Putamen (tissue), 1 donor: ENCODE measurements around the gene SUPT3H.
"Not testable (repeated sequence)": the region's sequence is repeated elsewhere in the genome, so short reads cannot be mapped to it uniquely, and the experiment has no call there.

Experiments
- DNase-seq: peaks from one replicate; pipeline ENCODE4 v3.0.0-alpha.2; 2016; ENCODE audit warnings: low spot score

SUPT3H gene

DNA sequence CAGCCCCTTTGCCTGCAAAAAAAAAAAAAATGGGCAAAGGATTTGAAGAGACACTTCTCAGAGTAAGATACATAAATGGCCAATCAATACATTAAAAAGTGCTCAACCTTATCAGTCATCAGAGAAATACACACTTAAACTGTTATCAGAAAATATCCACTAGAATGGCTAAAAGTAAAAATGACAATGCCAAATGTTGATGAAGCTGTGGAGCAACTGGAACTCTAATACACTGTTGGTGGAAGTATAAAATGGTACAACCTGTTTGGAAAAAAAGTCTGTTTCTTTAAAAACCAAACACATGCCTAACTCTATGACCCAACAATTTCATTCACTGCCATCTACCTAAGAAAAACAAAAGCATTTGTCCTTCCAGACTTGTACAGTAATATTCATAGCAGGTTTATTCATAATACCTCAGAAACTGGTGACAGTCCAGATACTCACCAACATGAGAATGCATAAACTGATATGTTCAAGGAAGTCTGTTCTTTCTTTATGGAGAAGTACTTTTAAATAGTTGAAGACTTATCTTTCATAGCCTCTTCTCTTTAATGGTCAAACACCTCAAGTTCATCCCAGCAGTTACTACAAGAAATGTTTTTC lies 428.0 kb downstream of the SUPT3H start:
- DNase-seq = no peak

DNA sequence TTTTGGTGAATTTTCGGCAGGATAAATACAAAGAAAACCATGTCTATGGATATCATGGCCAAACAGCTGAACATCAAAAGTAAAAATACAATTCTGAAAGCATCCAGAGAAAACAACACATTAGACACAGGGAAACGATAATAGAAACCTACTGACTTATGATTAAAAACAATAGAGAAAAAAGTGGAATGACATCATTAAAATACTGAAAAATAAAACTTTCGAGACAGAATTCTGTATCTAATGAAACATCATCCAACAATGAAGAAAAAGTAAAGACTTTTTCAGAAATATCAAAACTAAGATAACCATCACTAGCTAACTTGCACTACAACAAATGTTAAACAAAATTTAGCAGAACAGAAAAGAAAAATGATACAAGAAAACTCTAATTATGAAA lies 434.2 kb downstream of the SUPT3H start:
- no peak for DNase-seq

DNA sequence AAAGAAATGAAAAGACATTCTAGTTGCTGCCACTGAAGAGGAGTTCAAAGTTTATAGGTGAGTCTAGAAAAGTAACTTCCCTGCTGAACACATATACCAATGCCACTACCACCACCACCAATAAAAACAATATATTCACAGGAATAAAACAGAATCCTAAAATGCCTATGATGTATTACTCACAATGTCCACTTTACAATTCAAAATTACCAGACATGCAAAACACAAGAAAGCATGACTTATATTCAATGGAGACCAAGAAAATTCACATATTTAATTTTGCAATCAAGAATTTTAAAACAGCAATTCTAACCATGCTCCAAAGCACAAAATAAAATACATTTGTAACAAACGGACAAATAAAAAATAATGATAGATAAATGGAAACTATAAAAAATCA lies 434.9 kb downstream of the SUPT3H start:
- no peak for DNase-seq

DNA sequence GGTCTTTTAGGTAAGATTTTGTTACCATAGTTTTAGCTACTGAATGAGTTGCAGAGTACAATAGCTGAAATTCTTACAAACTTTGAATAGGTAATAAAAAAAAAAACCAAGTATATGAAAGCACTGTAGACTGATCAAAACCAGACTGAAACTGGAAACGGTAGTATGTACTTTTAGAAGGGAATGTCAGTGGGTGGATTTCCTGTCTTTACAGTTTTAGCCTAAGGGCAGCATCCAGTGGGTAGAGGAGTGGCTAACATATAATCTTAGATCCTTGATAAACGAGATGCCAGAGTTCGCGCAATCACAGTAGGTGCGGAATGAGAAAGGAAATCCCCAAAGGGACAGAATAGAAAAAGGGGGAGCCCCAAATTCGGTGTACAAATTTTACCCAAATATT lies 435.5 kb downstream of the SUPT3H start:
- no peak for DNase-seq

DNA sequence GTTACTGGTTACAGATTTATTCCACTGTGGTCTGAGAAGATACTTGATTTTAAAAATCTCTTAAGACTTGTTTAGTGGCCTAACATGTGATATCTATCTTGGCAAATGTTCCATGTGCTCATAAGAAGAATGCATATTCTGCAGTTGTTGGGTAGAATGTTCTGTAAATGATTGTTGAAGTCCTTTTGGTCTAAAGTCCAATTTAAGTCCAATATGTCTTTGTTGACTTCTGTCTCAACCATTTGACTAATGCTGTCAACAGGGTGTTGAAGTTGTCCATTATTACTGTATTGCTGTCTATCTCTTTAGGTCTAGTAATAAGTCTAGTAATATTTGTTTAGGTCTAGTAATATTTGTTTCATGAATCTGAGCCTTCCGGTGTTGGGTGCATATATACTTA lies 437.4 kb downstream of the SUPT3H start:
- no peak for DNase-seq

DNA sequence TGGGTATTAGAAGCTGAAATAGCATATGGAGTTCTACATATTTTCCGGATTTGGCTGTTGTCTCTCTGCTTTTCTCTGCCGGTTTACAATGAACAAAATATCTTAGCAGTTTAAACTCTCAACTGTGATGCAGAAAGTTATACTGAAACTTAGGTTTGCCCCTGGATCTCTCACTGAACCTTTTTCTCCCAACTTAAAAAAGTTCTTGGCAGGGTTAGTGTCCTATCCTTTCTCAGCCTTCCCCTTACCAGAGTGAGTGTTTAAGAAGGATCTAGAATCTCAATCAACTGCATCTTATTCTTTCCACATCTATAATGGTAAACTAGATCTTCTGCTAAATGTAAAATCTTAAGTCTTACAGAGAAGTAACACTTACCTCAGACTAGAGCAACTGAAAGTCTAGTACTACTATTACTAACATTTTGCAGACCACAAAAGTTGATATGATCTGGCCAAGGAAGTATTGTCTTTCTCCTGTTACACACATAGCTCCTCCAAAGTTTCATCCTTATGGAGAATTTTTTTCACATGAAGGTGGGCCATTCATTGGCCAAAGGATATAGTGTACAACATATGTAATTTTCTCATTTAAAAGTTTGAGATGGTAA lies 441.9 kb downstream of the SUPT3H start:
- DNase-seq = no peak

DNA sequence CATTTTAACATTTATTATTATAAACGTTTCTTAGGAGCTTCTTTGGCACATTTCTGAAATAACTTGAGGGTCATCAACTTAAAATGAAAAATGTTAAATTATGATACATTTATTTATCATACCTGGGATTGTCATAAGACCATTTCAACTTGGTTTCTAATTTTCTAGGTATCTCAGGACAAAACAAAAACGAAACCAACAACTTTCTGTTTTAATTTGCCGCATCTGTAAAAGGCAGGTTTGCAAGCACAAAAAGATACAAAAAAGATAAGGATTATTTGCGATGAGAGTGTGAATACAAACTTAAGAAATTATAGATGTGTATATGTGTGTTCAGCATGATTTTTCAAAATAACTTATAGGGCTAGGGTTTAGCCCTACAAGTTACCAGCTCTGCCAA lies 444.6 kb downstream of the SUPT3H start:
- DNase-seq = no peak

DNA sequence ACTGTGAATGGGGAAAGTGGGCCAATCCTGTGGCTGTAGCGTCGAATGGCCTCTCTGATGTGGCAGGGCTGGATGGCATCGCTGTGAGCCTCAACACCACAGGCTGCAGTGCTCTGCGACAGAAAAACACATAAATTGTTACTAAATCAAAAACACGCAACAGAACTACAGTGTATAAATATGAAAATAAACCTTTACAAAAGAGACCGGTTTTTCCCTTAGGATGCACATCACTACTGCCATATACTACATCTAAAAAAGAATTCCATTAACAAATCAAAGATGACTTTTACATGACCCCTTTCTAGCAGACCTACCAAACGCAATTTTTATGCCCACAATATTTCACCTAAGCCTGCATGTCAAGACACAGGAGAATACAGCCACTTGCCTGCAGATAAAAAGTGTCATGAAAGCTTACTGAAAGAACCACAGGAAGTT lies 445.1 kb downstream of the SUPT3H start:
- DNase-seq = no peak

DNA sequence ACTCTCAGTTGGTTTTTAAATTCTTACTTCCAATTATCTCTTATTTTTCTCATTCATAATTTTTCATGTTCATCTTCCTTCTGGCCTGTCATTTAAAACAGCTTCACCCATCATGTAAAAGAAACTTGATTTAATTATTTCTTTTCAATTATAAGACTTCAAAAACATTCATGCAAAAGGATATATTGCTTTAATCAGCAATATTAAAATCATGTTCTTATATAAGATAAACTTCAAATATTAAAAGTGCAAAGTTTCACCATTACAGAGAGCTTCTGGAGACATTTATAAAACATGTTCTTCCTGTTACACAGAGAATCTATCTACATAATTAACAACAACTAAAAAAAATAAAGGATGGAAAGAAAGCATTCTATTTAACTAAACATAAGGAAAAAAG lies 446.3 kb downstream of the SUPT3H start:
- DNase-seq = no peak

DNA sequence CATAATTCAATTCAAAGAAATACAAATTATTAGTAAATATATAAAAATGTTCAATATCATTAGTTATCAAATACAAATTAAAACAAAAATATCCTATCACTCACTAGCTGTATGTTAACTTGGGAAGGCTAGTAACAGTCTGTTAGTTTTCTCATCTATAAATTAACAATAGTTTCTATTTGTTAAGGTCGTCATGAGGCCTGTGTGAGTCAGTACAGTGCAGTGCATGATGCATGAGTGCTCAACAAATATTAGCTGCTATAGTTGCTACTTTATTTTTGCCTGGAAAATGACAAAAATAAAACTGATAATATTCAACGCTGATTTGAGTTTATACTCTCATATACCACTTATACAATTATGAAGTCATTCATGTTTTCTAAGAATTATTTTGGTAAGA lies 451.2 kb downstream of the SUPT3H start:
- DNase-seq = no peak

DNA sequence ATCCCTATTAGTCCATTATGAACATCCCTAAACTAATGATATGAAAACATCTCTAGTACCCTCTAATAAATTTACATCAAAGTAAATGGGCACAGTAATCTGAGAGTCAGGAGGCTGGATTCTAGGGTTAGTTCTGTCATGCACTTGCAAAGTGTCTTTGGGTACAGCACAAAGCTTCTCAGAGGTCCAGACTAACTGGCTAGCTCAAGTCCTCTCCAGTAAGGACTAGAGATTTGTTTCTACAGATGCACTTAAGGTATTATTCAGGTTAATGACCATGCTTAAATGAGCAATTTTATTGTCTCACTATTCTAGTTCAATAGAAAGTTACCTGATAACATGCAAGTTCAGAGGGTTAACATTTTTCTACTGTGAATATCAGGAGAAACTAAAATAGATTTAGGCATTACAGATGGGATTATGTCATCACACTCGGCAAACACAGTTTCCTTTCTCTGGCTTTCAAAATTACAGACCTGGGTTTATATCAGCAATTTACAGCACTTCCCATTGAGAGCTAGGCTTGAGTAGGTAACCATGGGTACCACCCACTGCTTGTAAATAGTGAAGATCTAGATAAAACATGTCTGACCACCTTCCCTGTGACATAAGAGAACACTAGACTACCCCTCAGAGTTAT lies 452.5 kb downstream of the SUPT3H start:
- no peak for DNase-seq

DNA sequence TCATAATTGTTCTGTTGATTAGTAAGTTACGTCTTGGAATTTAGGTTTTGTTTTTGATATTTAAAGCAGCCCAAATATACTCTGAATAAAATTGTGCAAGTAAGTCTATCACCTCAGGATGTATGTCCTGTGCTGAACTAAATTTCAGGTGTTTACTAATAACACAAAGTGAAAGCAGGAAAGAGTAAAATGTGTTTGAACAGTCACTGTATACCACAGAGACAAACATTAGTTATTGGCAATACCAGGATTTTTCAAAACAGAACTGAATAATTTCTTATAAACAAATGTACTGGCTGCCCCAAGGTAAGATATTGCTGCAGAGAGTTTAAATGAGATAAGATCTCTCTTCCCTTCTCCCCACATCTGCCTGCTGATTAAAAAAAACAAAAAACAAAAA lies 454.3 kb downstream of the SUPT3H start:
- DNase-seq = no peak

DNA sequence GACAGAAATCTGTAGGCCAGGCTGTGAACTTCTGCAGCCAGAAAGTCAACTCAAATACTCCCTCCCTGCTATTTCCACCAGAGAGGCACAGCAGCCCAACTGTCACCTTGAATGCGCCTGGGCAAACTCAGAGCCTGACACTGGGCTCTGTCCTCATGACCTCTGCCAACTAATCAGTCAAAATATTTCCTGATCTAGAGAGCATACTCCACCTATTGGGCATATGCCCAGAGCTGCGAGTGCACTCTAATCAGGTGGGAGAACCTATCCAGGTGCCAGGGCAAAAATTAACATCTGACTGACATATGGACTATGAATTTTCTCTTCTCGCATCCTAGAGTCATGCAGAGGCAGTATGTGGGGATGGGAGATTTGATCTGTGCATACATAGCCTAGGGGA lies 455.9 kb downstream of the SUPT3H start:
- no peak for DNase-seq

DNA sequence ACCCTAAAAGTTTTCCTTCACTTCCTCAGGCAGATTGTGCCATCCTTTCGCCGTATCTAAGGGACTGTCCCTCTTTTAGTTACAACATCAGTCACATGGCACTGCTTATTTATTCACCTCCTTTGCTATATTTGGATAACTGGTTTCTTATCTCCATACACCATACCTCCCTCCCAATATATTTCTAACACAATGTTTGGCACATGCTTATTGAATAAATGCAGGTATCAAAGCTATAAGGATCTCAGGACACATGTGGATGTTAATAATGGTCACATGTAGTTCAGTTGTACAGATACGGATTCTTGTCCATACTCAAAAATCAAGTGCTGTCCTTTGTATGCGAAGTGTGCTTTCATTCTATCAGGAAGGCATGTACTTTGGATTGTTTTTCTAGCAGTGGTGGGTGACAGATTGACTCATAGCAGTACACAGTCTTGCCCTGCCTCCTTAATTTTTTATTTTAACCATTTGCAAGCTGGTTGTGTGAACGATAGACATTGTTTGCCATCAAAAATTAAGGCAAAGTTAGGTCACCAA lies 456.7 kb downstream of the SUPT3H start:
- no peak for DNase-seq

DNA sequence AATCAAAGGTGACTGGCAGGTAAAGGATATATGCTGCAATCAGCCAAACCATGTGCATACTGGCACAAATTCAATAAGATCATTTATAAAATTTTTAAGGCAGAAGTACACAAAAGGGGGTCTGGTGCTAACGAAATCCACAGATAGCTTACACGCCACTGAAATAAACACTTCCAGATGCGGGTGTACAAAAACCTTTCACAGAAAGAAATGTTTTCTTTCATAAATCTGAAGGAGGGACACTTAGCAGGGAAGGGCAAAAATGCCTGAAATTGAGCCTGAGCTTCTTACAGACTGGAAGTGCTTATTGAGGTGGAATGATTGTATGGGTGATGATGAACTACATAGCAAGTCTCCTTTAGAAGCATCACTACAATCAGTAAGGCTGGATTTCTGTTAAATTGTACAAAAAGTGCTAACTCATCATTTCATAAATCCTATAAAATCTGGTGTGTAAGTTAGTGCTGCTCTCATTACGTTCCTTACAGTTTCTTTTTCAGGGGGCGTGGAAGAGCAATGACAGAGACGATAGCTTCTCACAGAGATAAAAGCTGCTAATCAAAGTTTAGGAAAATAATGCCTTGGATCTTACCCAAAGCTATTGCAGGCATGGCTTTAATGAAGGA lies 458.9 kb downstream of the SUPT3H start:
- DNase-seq = no peak

DNA sequence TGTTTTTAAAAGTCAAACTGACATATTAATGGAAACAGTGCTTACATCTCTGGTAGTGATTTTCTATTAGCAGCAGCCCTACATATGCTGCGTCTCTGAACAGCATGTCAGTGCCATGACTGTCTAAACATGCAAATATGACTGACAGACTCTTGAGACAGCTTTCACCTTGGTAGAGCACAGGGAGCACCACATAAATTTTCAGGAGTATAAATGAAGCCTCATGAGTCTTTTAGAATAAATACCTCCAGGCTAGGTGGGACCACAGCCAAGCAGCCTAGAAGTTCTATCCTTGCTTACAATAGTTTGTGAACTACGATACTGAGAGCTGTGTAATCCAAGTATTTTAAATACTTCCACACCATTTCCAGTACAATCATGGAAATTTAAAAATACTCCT lies 460.3 kb downstream of the SUPT3H start:
- DNase-seq = no peak

DNA sequence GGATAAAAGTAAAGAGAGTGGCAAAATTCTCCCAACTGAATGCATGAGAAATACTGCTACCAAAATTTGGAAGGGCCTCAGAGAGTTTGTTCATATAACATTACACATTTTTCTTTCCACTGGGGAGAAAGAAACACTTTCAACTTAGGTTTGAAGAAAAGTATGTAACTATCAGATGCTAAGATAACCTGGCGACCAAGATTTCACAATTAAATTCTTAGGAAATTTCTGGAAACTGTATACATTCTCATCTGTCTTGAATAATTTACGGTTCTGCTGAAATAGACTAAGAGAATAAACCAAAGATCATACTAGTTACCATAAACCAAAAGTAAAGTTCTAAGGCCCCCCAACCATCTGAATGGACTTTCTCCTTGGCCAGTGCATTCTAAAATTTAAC lies 462.6 kb downstream of the SUPT3H start:
- no peak for DNase-seq

DNA sequence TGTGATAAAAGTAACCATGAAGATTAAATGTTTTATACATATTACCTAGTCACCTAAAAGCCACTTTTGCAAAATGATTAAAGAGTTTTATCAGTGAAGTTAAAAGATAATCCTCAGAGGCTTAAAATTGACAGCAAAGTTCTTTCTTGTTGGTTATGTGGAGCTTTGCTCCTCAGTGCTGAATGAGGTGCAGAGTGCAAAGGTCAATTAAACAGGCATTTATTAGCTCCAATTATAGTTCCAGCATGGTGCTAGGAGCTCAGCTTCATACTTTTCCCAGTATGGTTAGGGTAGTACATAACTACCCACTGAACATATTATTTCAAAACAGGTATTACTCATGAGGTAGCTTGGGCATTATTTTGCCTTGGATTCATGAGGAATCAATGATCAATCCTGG lies 463.6 kb downstream of the SUPT3H start:
- DNase-seq = no peak

DNA sequence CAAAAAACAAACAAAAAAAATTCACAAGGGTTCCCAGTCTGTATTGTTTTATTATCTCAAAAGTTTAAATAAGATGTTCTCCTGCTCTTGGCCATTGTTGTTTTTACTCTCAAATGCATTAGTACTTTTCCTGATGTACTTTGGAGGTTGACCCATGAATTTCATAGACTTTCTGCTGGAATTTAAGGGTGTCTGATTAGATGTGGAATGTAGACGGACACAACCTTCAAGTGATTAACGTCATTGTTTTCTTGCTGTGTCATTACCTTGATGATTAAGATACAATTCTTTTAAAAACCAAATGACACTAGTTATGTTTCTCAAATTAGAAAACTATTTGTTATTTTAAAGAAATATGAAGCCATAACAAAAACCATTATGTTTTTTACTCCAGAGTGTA lies 471.0 kb downstream of the SUPT3H start:
- no peak for DNase-seq

DNA sequence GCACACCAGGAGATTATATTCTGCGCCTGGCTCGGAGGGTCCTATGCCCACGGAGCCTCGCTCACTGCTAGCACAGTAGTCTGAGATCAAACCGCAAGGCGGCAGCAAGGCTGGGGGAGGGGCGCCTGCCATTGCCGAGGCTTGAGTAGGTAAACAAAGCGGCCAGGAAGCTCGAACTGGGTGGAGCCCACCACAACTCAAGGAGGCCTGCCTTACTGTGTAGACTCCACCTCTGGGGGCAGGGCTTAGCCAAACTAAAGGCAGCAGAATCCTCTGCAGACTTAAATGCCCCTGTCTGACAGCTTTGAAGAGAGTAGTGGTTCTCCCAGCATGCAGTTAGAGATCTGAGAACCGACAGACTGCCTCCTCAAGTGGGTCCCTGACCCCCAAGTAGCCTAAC lies 477.4 kb downstream of the SUPT3H start:
- DNase-seq = not testable (repeated sequence)

DNA sequence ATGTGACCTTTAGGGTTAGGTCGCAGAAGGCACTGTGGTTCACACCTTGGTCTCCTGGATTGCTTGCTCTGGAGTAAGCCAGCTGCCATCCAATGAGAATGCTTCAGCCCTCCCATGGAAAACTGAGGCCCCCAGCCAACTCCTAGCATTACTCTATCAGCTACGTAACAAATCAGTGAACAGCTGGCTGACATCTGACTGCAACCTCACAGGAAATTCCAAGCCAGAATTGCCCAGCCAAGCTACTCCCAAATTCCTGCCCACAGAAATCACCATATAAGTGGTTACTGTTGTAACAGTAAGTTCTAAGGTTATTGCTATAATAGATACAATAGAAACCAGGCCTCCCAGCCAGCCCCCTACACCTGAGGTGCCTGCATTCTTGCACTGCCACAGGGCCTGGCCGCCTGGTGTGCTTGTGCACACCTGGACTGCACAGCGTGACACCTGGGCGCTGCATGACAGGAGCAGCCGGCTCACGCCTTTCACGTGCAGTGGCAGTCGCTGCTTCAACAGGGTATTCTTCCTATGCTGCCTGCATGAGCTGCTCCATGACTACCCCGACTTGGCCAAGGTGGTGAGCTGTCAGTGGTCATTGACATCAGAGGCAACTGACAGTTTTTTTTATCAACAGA lies 479.3 kb downstream of the SUPT3H start:
- no peak for DNase-seq

DNA sequence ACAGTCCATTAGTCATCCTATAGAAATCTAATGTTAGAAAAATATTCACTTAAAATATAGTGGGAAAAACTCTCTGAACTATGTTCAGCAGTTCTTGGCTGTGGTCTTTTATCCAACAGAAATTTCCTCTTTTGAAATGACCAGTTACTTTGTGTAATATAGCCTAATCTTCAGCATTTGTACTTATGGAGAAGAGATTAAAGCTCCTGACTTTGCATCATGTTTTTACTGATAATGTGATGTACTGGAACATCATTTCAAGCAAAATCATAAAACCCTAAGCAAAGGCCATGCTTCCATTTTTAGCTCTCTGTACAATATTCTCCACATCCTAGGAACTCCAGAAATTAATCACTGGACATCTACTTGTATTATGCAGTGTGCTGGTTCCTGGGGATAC lies 480.4 kb downstream of the SUPT3H start:
- DNase-seq = no peak

DNA sequence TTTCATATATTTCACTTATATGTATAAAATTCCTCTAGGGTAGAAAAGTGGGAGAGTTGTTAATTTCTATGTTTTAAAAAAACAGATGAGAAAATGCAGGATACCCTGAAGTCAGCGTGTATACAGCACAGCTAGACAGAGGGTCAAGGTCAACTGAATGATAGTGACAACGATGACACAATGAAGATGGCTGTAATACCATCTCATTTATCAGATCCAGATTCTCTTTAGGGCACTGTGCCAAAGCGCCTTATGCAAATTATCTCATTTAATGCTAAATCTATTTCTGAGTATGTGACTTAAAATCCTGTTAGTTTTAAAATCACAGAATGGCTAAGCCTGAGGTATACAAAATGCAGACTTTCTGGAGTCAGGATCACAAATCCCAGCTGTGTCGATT lies 481.0 kb downstream of the SUPT3H start:
- no peak for DNase-seq
